Ovary (tissue), 9 donors: ENCODE data around the gene LCT. TPM values are rescaled to one million over a fixed set of nuclear protein-coding genes. Genes with fewer than 3 reads are reported as not detected.
A peak's percentile ranks its signal among the peaks of the same experiment; 100 is the strongest.

Experiments used
- DNase-seq, 5 donors: peaks; one replicate each; pipeline ENCODE4 v3.0.0-alpha.2; 2019 to 2020
- H3K27ac ChIP-seq, 2 donors: fragments of 200-600 bp; one replicate each; pipeline versions ENCODE4 v1.5.1 to v1.8.0; 2019 to 2022
- H3K27me3 ChIP-seq: fragments of 200-600 bp; one replicate; pipeline ENCODE4 v1.8.0; 2022
- H3K36me3 ChIP-seq: fragments of 200-600 bp; sonication (generic); one replicate; pipeline ENCODE4 v1.5.1; 2019
- H3K4me1 ChIP-seq: one replicate; pipeline ENCODE4 v1.8.1; 2013; ENCODE audit warnings: mild to moderate bottlenecking, moderate library complexity; ENCODE audit not compliant: insufficient read depth
- H3K4me3 ChIP-seq: fragments of 200-600 bp; sonication (generic); one replicate; pipeline ENCODE4 v1.5.1; 2017
- H3K9me3 ChIP-seq, 2 donors: fragments of 200-600 bp in 1 of 2; sonication (generic) in 1 of 2; one replicate each; pipeline versions ENCODE4 v1.5.1 to v1.8.1; 2013 to 2019; ENCODE audit warnings: mild to moderate bottlenecking in 1 of 2, moderate library complexity in 1 of 2
- CTCF ChIP-seq, 3 donors: fragments of 450-650 bp in 2 of 3; fragments of 200-600 bp in 1 of 3; IDR thresholded peaks; one replicate each; pipeline versions ENCODE4 v1.5.1 to v1.8.0; 2016 to 2022; ENCODE audit warnings: antibody characterized with exemption in 3 of 3, mild to moderate bottlenecking in 1 of 3
- EP300 ChIP-seq: sonication (generic); formaldehyde crosslinking; IDR thresholded peaks from one replicate; pipeline ENCODE4 v1.6.1; 2017; ENCODE audit warnings: antibody characterized with exemption
- POLR2A ChIP-seq: fragments of 450-650 bp; IDR thresholded peaks from one replicate; pipeline ENCODE4 v1.6.1; 2017; ENCODE audit warnings: antibody characterized with exemption, mild to moderate bottlenecking, moderate library complexity
- WGBS, 3 donors: extraction: QIAGEN DNeasy Blood & Tissue Kit in 1 of 3; methylation state at CpG; one replicate each; pipeline versions ENCODE4 v1.1.5 to v1.1.7; 2013 to 2017; 5-methylcytosine and 5-hydroxymethylcytosine counted together
- intact Hi-C, 4 donors: fragments of 100-400 bp; cut with DNase I; formaldehyde crosslinking; loops; one replicate each; pipeline versions ENCODE4 v1.11.0 to v1.15.1; 2022 to 2023
- polyA plus RNA-seq, 2 donors: library from polyadenylated mRNA; stranded (reverse); fragments of 200-250 nt in 1 of 2; fragments of 350-450 nt in 1 of 2; fragmentation: Illumina TruSeq in 1 of 2; extraction: RNeasy Lipid Tissue Mini Kit (QIAGEN cat#74804) in 1 of 2; gene quantifications; one replicate each; pipeline ENCODE4 v1.2.3, GENCODE V29; 2013 to 2014
- total RNA-seq, 7 donors: library from RNA; depleted of rRNA in 2 of 7; stranded (reverse); fragments of >200 nt in 2 of 7; fragmentation: NEBNext Ultra II Directional in 3 of 7; extraction: Animal tissue kit (Norgen Biotek cat#: 25700) in 3 of 7; gene quantifications; one replicate each; pipeline versions ENCODE4 v1.1.0 to v1.2.4, GENCODE V29; 2016 to 2023
- donor health status: DM: no; HTN: no; CAD: no; lungs with moderate emphysema.
- donor health status: DM: no; HTN: no; CAD: no.
- donor health status: Bipolar disorder and iron deficiency.
- donor health status: DM: yes; HTN: yes; CAD: no.
- donor health status: DM: no; HTN: no; CAD: no.
- donor health status: DM: yes; HTN: yes; CAD: no.

The LCT gene
- total and polyA plus RNA-seq, 9 donors, result 0.12 TPM; not detected in 8

GRCh38 chr2:135876066-135876711 lies 39.2 kb upstream of the LCT start, which contains the start of gene MCM6:
TSS of gene MCM6 (minus strand) at chr2:135876443. CDS start at chr2:135876365, 78 bp downstream.
- TF ChIP-seq CTCF (IDR thresholded peaks at IDR 0.05), result peak in 2 of 3 donors; percentile 12 to 23
- no peak for TF ChIP-seq POLR2A
- TF ChIP-seq EP300, result no peak
- Histone ChIP-seq H3K4me3 (peak within 1 kb of the TSS; percentile 89), H3K9me3 (no peaks in the 10 kb centered on the region), H3K4me1 (peaks cover 7% of the 10 kb centered on the region), H3K36me3 (no peaks in the 10 kb centered on the region), H3K27ac (peak within 1 kb of the TSS; percentile 82 to 85), H3K27me3 (no peaks in the 10 kb centered on the region)
- peak; percentile 96 to 98 (median 97) for DNase-seq
- intact Hi-C loops, result loop anchor here in 2 of 4 donors (10.0 kb wide), 2 partner anchors 109 to 861 kb away; partner anchors contain the start of gene DARS1 (in 1 of the 2)
- 0 to 1% (median 0%) methylated on average over 56 to 71 of the region's 71 CpGs for WGBS, 3 donors

- Histone ChIP-seq H3K27me3 (no peaks in the 10 kb centered on the region), H3K27ac (peak overlapping the region; percentile 82 to 85), H3K4me3 (peak overlapping the region; percentile 89), H3K4me1 (peaks cover 7% of the 10 kb centered on the region), H3K9me3 (no peaks in the 10 kb centered on the region), H3K36me3 (no peaks in the 10 kb centered on the region)
- peak in 4 of 5 donors; percentile 20 to 58 (median 47) for DNase-seq
- 0 to 1% (median 1%) methylated on average over 26 of the region's 26 CpGs for WGBS, 3 donors
- TF ChIP-seq CTCF (IDR thresholded peaks at IDR 0.05), result no peak
- no peak for TF ChIP-seq POLR2A
- TF ChIP-seq EP300, result no peak
- intact Hi-C loops, result loop anchor here in 2 of 4 donors (10.0 kb wide), 2 partner anchors 109 to 861 kb away; partner anchors contain the start of gene DARS1 (in 1 of the 2)
These were observed 38.6 kb upstream of the LCT start for GRCh38 chr2:135875491-135876065.

GRCh38 chr2:135874777-135875365 lies 37.9 kb upstream of the LCT start:
- H3K27me3 ChIP-seq, result no peaks in the 10 kb centered on the region
- H3K27ac ChIP-seq, result no peak overlapping the region
- H3K36me3 ChIP-seq, result no peaks in the 10 kb centered on the region
- WGBS, 3 donors, result 71 to 82% (median 77%) methylated on average over 19 of the region's 19 CpGs
- H3K9me3 ChIP-seq, result no peaks in the 10 kb centered on the region
- no peak overlapping the region for H3K4me3 ChIP-seq
- TF ChIP-seq CTCF (IDR thresholded peaks at IDR 0.05), result no peak
- no peak for TF ChIP-seq POLR2A
- TF ChIP-seq EP300, result no peak
- intact Hi-C loops, result loop anchor here in 2 of 4 donors (10.0 kb wide), 2 partner anchors 110 to 860 kb away; partner anchors contain the start of gene DARS1 (in 1 of the 2)
- peaks cover 7% of the 10 kb centered on the region for H3K4me1 ChIP-seq
- DNase-seq, result no peak

GRCh38 chr2:135870571-135870970 lies 33.6 kb upstream of the LCT start:
- TF ChIP-seq EP300, result no peak
- TF ChIP-seq POLR2A, result no peak
- no peak for TF ChIP-seq CTCF (IDR thresholded peaks at IDR 0.05)
- WGBS, 3 donors, result 35 to 100% (median 94%) methylated on average over 1 of the region's 1 CpG
- H3K36me3 ChIP-seq, result no peaks in the 10 kb centered on the region
- H3K4me1 ChIP-seq, result peaks cover 4% of the 10 kb centered on the region
- H3K27ac ChIP-seq, result no peak overlapping the region
- H3K4me3 ChIP-seq, result no peak overlapping the region
- H3K9me3 ChIP-seq, result no peaks in the 10 kb centered on the region
- H3K27me3 ChIP-seq, result no peaks in the 10 kb centered on the region
- intact Hi-C loops, result loop anchor here in 2 of 4 donors (10.0 kb wide), 2 partner anchors 114 to 856 kb away; partner anchors contain the start of gene DARS1 (in 1 of the 2)
- DNase-seq, result no peak
